Measurements from ENCODE around the gene RBFOX1. TPM values are rescaled to one million over a fixed set of nuclear protein-coding genes. Genes with fewer than 3 reads are reported as not detected.
A peak's percentile ranks its signal among the peaks of the same experiment; 100 is the strongest.

The RBFOX1 gene
- total RNA-seq, 1 donor = not detected

DNA sequence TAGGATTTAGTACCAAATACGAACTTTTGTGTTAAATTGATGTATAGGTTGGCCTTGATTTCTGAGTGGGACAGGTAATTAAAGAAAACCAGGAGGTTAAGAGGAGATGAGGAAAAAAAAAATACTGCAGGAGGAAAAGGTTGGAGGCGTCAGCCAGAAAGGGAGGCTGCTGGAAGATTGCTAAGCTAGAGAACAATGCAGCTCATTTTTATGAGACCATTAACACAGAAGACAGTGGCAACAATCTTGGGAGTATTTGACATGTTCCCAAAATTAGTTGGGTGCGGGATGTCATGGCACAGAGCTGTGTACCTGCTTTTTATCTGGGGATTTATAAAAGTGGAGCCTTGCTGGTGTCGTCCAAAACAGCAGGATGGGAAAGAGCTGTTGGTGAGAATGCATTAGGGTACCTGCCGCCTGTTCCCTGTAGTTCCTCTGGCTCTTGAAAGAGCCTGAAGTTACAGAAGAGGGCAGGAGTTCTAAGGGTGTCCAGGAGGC is 229.3 kb downstream of the RBFOX1 start:
- H3K27me3 ChIP-seq (ENCODE audit: insufficient read depth, low read length) = no peaks in the 10 kb centered on the region
- DNase-seq (ENCODE audit: insufficient read length, low spot score, missing footprints) = no peak
- no peak for TF ChIP-seq CTCF (IDR thresholded peaks at IDR 0.05; ENCODE audit: extremely low read depth, low read depth, low read length)
- H3K27ac ChIP-seq (ENCODE audit: low read depth, low read length) = no peak overlapping the region
- H3K4me3 ChIP-seq (ENCODE audit: insufficient read depth, low read length) = no peak overlapping the region
- no peaks in the 10 kb centered on the region for H4K20me1 ChIP-seq (ENCODE audit: insufficient read depth, low read length)
- no peaks in the 10 kb centered on the region for H3K4me1 ChIP-seq (ENCODE audit: insufficient read depth, low read length)
- H3K9me3 ChIP-seq (ENCODE audit: low read depth, low read length) = no peaks in the 10 kb centered on the region
- H3K36me3 ChIP-seq (ENCODE audit: insufficient read depth, low read length) = no peaks in the 10 kb centered on the region
- H3K79me2 ChIP-seq (ENCODE audit: insufficient read depth, low read length) = no peaks in the 10 kb centered on the region
- no peak overlapping the region for H3K4me2 ChIP-seq (ENCODE audit: insufficient read depth, low read length)
- no peak overlapping the region for H2AFZ ChIP-seq (ENCODE audit: low read length)

DNA sequence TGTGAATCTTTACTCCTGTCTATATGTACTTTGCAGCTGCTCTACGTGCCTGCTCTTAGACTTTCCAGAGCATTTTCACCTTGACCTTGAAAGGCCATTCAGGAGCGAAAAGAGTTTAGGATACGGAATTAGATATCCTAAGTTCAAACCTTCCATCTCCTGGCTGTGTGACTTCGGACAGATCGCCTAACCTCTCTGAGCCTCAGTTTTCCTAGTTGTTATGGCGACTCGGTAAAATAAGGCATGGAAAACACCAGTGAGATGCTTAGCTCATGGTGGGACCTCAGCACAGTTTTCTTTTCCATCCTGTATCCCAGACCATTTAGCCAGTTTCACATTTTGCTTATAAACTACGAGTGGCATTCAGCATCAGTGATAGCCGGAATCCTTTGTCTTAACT is 233.7 kb downstream of the RBFOX1 start:
- Histone ChIP-seq H2AFZ (ENCODE audit: low read length) (no peak overlapping the region), H3K9me3 (ENCODE audit: low read depth, low read length) (no peaks in the 10 kb centered on the region), H3K36me3 (ENCODE audit: insufficient read depth, low read length) (no peaks in the 10 kb centered on the region), H3K79me2 (ENCODE audit: insufficient read depth, low read length) (no peaks in the 10 kb centered on the region), H3K4me2 (ENCODE audit: insufficient read depth, low read length) (no peak overlapping the region), H4K20me1 (ENCODE audit: insufficient read depth, low read length) (no peaks in the 10 kb centered on the region), H3K27me3 (ENCODE audit: insufficient read depth, low read length) (no peaks in the 10 kb centered on the region), H3K27ac (ENCODE audit: low read depth, low read length) (no peak overlapping the region), H3K4me1 (ENCODE audit: insufficient read depth, low read length) (no peaks in the 10 kb centered on the region), H3K4me3 (ENCODE audit: insufficient read depth, low read length) (no peak overlapping the region)
- no peak for TF ChIP-seq CTCF (IDR thresholded peaks at IDR 0.05; ENCODE audit: extremely low read depth, low read depth, low read length)
- DNase-seq (ENCODE audit: insufficient read length, low spot score, missing footprints) = no peak

GRCh38 chr16:7571366-7571765 is 238.7 kb downstream of the RBFOX1 start:
- DNase-seq (ENCODE audit: insufficient read length, low spot score, missing footprints) = peak; percentile 45
- Histone ChIP-seq H3K9me3 (ENCODE audit: low read depth, low read length) (no peaks in the 10 kb centered on the region), H2AFZ (ENCODE audit: low read length) (no peak overlapping the region), H3K36me3 (ENCODE audit: insufficient read depth, low read length) (no peaks in the 10 kb centered on the region), H4K20me1 (ENCODE audit: insufficient read depth, low read length) (no peaks in the 10 kb centered on the region), H3K4me3 (ENCODE audit: insufficient read depth, low read length) (no peak overlapping the region), H3K4me2 (ENCODE audit: insufficient read depth, low read length) (no peak overlapping the region), H3K27me3 (ENCODE audit: insufficient read depth, low read length) (no peaks in the 10 kb centered on the region), H3K27ac (ENCODE audit: low read depth, low read length) (no peak overlapping the region), H3K4me1 (ENCODE audit: insufficient read depth, low read length) (no peaks in the 10 kb centered on the region), H3K79me2 (ENCODE audit: insufficient read depth, low read length) (no peaks in the 10 kb centered on the region)
- no peak for TF ChIP-seq CTCF (IDR thresholded peaks at IDR 0.05; ENCODE audit: extremely low read depth, low read depth, low read length)

DNA sequence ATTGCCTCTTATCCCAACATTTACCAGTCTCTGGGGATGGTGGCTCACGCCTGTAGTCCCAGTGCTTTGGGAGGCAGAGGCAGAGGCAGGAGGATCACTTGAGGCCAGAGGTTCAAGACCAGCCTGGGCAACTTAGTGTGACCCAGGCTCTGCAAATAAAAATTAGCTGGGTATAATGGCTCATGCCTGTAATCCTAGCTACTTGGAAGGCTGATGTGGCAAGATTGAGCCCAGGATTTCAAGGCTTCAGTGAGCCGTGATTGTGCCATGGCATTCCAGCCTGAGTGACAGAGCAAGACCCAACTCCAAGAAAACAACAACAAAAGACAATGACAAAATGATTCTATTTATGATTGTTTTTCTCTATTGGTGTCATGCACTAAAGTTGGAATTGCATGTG is 244.9 kb downstream of the RBFOX1 start:
- Histone ChIP-seq H3K4me2 (ENCODE audit: insufficient read depth, low read length) (no peak overlapping the region), H3K9me3 (ENCODE audit: low read depth, low read length) (peaks cover 8% of the 10 kb centered on the region), H3K4me1 (ENCODE audit: insufficient read depth, low read length) (no peaks in the 10 kb centered on the region), H3K36me3 (ENCODE audit: insufficient read depth, low read length) (no peaks in the 10 kb centered on the region), H3K79me2 (ENCODE audit: insufficient read depth, low read length) (no peaks in the 10 kb centered on the region), H4K20me1 (ENCODE audit: insufficient read depth, low read length) (no peaks in the 10 kb centered on the region), H2AFZ (ENCODE audit: low read length) (no peak overlapping the region), H3K27ac (ENCODE audit: low read depth, low read length) (no peak overlapping the region), H3K27me3 (ENCODE audit: insufficient read depth, low read length) (no peaks in the 10 kb centered on the region), H3K4me3 (ENCODE audit: insufficient read depth, low read length) (no peak overlapping the region)
- TF ChIP-seq CTCF (IDR thresholded peaks at IDR 0.05; ENCODE audit: extremely low read depth, low read depth, low read length) = no peak
- DNase-seq (ENCODE audit: insufficient read length, low spot score, missing footprints) = no peak
